ENCODE measurements around the gene PRKCE. TPM values are rescaled to one million over a fixed set of nuclear protein-coding genes. Genes with fewer than 3 reads are reported as not detected.

Gene PRKCE
- total RNA-seq, 1 experiment from 2014 or later = 14.0 TPM

- Histone ChIP-seq H3K27ac (ENCODE audit: low read length) (no peak overlapping the region), H3K4me3 (ENCODE audit: low read depth in 2 of 2, low read length in 2 of 2) (no peak overlapping the region), H3K4me1 (ENCODE audit: control insufficient read depth, insufficient read depth, low read length) (no peaks in the 10 kb centered on the region), H3K36me3 (ENCODE audit: control insufficient read depth, insufficient read depth, low read length) (no peaks in the 10 kb centered on the region), H3K27me3 (ENCODE audit: control insufficient read depth, insufficient read depth, low read length) (no peaks in the 10 kb centered on the region), H3K9me3 (ENCODE audit: control insufficient read depth, insufficient read depth, low read depth, low read length) (no peaks in the 10 kb centered on the region)
- intact Hi-C loops (cut with micrococcal nuclease; ENCODE audit: unreplicated experiment) = no loop called here
- no peak for TF ChIP-seq CTCF (IDR thresholded peaks at IDR 0.05)
- no peak for TF ChIP-seq REST (IDR thresholded peaks at IDR 0.05; ENCODE audit: insufficient read depth in 1 of 2, low read depth in 2 of 2, low read length in 1 of 2)
- no peak for TF ChIP-seq POLR2AphosphoS5 (IDR thresholded peaks at IDR 0.05; ENCODE audit: low read depth, low read length)
- TF ChIP-seq TCF7L2 (IDR thresholded peaks at IDR 0.05; ENCODE audit: low read depth, low read length) = no peak
- TF ChIP-seq SIN3A (IDR thresholded peaks at IDR 0.05; ENCODE audit: borderline replicate concordance, insufficient read depth, low read depth, low read length) = no peak
- ATAC-seq = no peak
- POLR2A ChIA-PET = no interaction called here
- in situ Hi-C loops (cut with HindIII; ENCODE audit: low pct_unique_long_range_greater_than_20kb, low sequenced_read_pairs) = no loop called here
- CTCF ChIA-PET = interaction anchor here (0.6 kb wide), 1 partner anchor 180 kb away, joined by 8 read pairs; no protein-coding TSS in a partner anchor
- DNase-seq (ENCODE audit: low read depth, low spot score) = no peak
- no TSS peak for BruUV-seq (replicated peaks)
Observed at GRCh38 chr2:46118656-46119371, 467.3 kb downstream of the PRKCE start.

- in situ Hi-C loops (cut with HindIII; ENCODE audit: low pct_unique_long_range_greater_than_20kb, low sequenced_read_pairs) (no loop called here), intact Hi-C loops (cut with micrococcal nuclease; ENCODE audit: unreplicated experiment) (no loop called here)
- no peaks in the 10 kb centered on the region for H3K4me1 ChIP-seq (ENCODE audit: control insufficient read depth, insufficient read depth, low read length)
- ChIA-PET CTCF (no interaction called here), POLR2A (no interaction called here)
- H3K27me3 ChIP-seq (ENCODE audit: control insufficient read depth, insufficient read depth, low read length) = no peaks in the 10 kb centered on the region
- no peak for DNase-seq (ENCODE audit: low read depth, low spot score)
- no peak overlapping the region for H3K27ac ChIP-seq (ENCODE audit: low read length)
- H3K4me3 ChIP-seq (ENCODE audit: low read depth in 2 of 2, low read length in 2 of 2) = no peak overlapping the region
- BruUV-seq (replicated peaks) = no TSS peak
- TF ChIP-seq SIN3A (IDR thresholded peaks at IDR 0.05; ENCODE audit: borderline replicate concordance, insufficient read depth, low read depth, low read length) (no peak), POLR2AphosphoS5 (IDR thresholded peaks at IDR 0.05; ENCODE audit: low read depth, low read length) (no peak), CTCF (IDR thresholded peaks at IDR 0.05) (no peak), TCF7L2 (IDR thresholded peaks at IDR 0.05; ENCODE audit: low read depth, low read length) (no peak), REST (IDR thresholded peaks at IDR 0.05; ENCODE audit: insufficient read depth in 1 of 2, low read depth in 2 of 2, low read length in 1 of 2) (no peak)
- ATAC-seq = no peak
- H3K9me3 ChIP-seq (ENCODE audit: control insufficient read depth, insufficient read depth, low read depth, low read length) = no peaks in the 10 kb centered on the region
- no peaks in the 10 kb centered on the region for H3K36me3 ChIP-seq (ENCODE audit: control insufficient read depth, insufficient read depth, low read length)
Observed at GRCh38 chr2:46119453-46119852, 468.0 kb downstream of the PRKCE start.
